Measurements from ENCODE around the gene TAGLN2.
A peak's percentile ranks its signal among the peaks of the same experiment; 100 is the strongest.

The TAGLN2 gene

GRCh38 chr1:159924791-159925718, at the start of gene TAGLN2:
TSS of gene TAGLN2 (minus strand) at chr1:159925507. CDS start at chr1:159920509, 4,998 bp downstream.
- H3K27me3 ChIP-seq (replicated peaks; ENCODE audit: control insufficient read depth, insufficient read depth, low read length): no peaks in the 10 kb centered on the region
- peak; percentile 92 for DNase-seq (ENCODE audit: extremely low read depth, insufficient read length)
- no peak for TF ChIP-seq CTCF (IDR thresholded peaks at IDR 0.05; ENCODE audit: insufficient read depth, low read length, poor library complexity, severe bottlenecking)
- H3K4me3 ChIP-seq (replicated peaks; ENCODE audit: low read depth, low read length): peak within 1 kb of the TSS; percentile 85
- peaks cover 3% of the 10 kb centered on the region for H3K36me3 ChIP-seq (ENCODE audit: control insufficient read depth, insufficient read depth, low read length)

GRCh38 chr1:159974350-159974965, 49.2 kb upstream of the TAGLN2 start:
- no peak for TF ChIP-seq CTCF (IDR thresholded peaks at IDR 0.05; ENCODE audit: insufficient read depth, low read length, poor library complexity, severe bottlenecking)
- Histone ChIP-seq H3K4me3 (replicated peaks; ENCODE audit: low read depth, low read length) (no peak overlapping the region), H3K36me3 (ENCODE audit: control insufficient read depth, insufficient read depth, low read length) (no peaks in the 10 kb centered on the region), H3K27me3 (replicated peaks; ENCODE audit: control insufficient read depth, insufficient read depth, low read length) (peaks cover 2% of the 10 kb centered on the region; the same call in 1 of the 2 replicates)
- DNase-seq (ENCODE audit: extremely low read depth, insufficient read length): no peak

GRCh38 chr1:159973350-159973940, 48.1 kb upstream of the TAGLN2 start:
- TF ChIP-seq CTCF (IDR thresholded peaks at IDR 0.05; ENCODE audit: insufficient read depth, low read length, poor library complexity, severe bottlenecking): no peak
- no peaks in the 10 kb centered on the region for H3K36me3 ChIP-seq (ENCODE audit: control insufficient read depth, insufficient read depth, low read length)
- no peak for DNase-seq (ENCODE audit: extremely low read depth, insufficient read length)
- H3K4me3 ChIP-seq (replicated peaks; ENCODE audit: low read depth, low read length): no peak overlapping the region
- peaks cover 2% of the 10 kb centered on the region; the same call in 1 of the 2 replicates for H3K27me3 ChIP-seq (replicated peaks; ENCODE audit: control insufficient read depth, insufficient read depth, low read length)

- no peak for TF ChIP-seq CTCF (IDR thresholded peaks at IDR 0.05; ENCODE audit: insufficient read depth, low read length, poor library complexity, severe bottlenecking)
- no peak for DNase-seq (ENCODE audit: extremely low read depth, insufficient read length)
- H3K4me3 ChIP-seq (replicated peaks; ENCODE audit: low read depth, low read length): no peak overlapping the region
- no peaks in the 10 kb centered on the region for H3K36me3 ChIP-seq (ENCODE audit: control insufficient read depth, insufficient read depth, low read length)
- H3K27me3 ChIP-seq (replicated peaks; ENCODE audit: control insufficient read depth, insufficient read depth, low read length): peaks cover 2% of the 10 kb centered on the region; the same call in 1 of the 2 replicates
Measured at GRCh38 chr1:159972443-159973205, 47.3 kb upstream of the TAGLN2 start.

- no peaks in the 10 kb centered on the region for H3K36me3 ChIP-seq (ENCODE audit: control insufficient read depth, insufficient read depth, low read length)
- H3K27me3 ChIP-seq (replicated peaks; ENCODE audit: control insufficient read depth, insufficient read depth, low read length): peaks cover 2% of the 10 kb centered on the region; the same call in 1 of the 2 replicates
- TF ChIP-seq CTCF (IDR thresholded peaks at IDR 0.05; ENCODE audit: insufficient read depth, low read length, poor library complexity, severe bottlenecking): no peak
- H3K4me3 ChIP-seq (replicated peaks; ENCODE audit: low read depth, low read length): no peak overlapping the region
- no peak for DNase-seq (ENCODE audit: extremely low read depth, insufficient read length)
Measured at GRCh38 chr1:159970932-159971342, 45.6 kb upstream of the TAGLN2 start.
